DMS 273 treated with DMSO at 0.1 percent for 48 hours (cell line): ENCODE data around the gene TRPT1.

Source experiments
- DNase-seq: peaks from one replicate; lab custom pipeline; 2025; lab: John Stamatoyannopoulos, UW

Gene TRPT1

DNA sequence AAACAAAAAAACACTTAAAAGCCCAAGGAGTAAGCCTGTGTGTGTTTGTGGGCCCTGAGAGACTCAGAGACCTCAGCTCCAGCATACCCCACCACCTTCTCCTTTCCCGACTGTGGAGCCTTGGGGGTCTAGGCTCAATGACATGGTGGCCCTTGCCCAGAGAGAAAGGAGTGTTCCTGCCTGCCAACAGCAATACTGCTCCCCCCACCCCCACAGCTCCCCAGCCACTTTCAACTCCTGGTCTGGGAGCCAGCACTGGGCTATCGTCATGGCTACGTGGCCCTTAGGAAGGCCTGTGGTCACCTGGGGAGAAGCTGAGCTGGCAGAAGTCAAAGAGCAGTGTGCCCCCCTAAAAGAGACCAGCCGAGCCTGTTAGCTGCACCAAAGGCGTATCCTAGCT lies 18.1 kb upstream of the TRPT1 start:
- DNase-seq: no peak

DNA sequence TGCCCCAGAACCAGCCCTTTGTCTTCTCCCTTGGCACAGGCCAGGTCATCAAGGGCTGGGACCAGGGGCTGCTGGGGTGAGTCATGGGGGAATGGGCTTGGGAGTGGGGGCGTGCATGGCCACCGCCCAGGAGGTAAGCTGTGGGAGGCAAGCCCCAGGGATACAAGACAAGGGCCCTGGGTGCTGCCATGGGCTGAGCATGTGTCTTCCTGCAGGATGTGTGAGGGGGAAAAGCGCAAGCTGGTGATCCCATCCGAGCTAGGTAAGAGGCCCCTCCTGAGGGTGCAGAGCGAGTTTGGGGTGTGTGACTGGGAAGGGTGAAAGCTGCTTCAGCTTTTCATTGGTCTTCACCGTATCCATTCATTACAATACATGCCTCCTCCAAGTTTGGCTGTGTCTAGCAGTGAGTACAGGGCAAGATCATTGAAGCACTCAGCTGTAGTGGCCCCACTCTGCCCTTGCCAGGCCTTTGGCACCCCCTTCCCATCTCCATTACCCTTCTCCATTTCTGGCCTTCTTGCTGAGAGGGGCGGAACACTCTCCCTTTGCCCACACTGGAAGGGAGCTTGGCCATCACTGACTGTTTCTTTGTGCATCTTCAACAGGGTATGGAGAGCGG lies 17.4 kb upstream of the TRPT1 start:
- DNase-seq: no peak

DNA sequence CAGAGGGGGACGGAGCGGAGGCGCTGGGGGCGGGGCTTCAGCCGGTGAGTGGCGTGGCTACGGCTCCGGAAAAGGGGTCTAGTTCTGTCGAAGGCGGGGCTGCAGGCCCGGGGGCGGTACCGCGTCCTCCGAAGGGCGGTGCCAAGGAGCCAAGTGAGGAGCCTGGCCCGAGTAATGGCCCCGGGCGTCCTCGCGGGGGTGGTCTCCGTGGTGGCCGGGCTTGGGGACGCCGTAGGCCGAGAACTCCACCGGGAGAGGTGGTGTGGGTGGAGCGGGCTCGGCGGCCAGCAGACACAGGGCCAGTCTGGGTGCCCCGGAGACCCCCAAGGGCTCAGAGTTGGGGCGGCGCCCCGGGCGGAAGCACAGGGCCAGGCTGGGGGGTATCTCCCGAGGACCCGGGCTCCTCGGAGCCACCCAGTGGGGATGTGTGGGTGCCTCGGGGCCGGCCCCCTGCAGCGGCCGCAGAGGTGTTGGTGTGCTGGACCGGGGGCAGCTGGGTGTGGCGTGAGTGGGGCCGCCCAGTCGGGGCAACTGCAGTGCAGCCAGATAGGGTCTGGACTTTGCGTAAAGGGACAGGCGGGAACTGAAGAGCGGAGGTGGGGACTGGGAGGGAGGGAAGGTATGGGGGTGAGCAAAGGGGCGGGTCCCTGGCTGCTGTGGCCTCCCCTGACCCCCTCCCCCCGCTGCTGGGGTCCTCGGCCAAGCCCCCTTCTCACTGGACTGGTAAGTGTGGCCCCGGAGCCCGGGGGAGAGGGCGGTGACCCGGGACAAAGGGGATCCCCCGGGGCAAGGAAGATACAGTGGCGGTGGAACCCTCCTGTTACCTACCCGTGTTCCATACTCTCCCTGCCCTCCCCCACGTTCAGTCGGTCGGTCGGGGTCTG lies 15.7 kb upstream of the TRPT1 start:
- DNase-seq: peak; percentile 80

DNA sequence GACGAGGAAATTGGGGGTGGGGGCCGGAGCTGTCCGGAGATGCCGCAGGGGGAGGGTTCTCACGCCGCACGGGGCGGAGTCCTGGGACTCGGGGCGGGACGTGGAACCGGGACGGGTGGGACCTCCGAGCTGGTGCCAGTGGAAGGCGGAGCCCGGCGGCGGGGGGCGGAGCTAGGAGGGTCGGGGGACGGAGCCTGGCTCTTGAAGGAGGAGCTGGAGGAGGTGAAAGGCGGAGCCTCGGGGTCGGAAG lies 15.2 kb upstream of the TRPT1 start:
- no peak for DNase-seq

DNA sequence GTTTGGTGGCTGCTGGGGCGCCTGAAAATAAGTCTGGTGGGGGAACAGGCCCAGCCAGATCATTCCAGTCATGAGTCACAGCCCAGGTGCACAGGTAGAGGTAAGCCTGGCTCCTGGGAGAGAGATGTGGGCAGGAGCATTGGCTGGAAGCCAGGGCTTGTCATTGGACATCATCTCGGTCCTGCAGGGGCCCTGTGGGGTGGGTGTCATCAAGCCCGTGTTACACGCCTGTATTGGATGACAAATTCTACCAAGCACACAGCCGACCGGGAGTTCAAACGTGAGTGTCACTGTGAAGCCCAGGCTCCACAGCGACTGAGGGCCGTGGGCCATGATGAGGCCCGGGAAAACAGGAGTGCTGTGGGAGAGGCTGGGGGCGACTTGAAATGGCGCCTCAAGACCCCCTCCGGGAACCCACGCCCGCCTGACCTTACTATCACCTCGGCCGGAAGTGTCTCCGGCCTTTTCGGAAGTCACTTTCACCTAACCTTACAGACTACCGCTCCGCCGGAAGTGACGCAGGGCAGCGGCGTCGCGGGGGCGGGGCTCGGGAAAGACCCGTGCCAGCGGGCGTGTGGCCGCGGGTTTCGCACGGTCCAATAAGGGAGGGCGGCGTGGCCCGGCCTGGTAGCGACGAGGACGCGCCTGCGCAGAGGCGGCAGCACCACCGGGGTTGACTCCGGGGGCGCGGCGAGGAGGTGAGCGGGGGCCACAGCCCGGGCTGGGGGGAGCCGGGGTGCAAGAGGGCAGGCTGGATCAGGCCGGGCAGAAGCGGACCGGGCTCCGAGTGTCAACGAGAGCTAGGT lies 14.7 kb upstream of the TRPT1 start, which contains the start of gene FKBP2:
TSS of gene FKBP2 (plus strand) at position 661 of the 806 bp plus-strand sequence. CDS start 1,293 bp downstream, outside the sequence.
- peak; percentile 75 for DNase-seq

DNA sequence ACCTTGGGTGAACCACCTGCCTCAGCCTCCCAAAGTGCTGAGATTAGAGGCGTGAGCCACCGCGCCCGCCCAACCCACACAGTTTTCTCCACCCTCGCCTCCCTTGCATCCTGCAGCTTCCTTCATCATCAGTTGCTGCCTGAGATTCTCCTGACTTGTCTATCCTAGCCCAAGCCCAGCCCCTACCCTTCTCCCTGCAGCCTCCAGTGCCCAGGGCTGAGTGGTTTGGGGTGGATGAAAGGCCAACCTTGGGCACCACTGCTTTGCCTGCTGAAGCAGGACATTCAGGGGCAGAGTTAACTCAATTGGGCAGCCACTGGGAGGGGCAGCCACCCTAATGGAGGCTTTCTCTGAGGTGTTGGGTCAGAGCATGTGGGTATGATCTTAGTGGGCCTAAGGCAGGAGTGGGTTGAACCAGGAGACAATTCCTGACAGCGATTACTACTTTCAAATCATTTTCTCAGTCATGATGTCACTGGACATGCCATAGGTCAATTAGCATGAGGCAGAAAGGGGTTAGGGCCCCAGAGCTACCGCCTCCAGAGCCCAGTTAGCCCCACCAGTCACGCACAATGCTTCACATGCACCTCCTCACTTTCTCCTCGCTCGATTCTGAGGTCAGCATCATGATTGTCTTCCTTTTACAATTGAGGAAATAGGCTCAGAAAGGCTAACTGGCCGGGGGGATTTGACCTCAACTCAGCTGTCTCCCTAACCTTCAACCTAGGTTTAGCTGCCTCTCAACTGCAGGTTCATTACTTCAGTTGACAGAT lies 13.9 kb upstream of the TRPT1 start:
- DNase-seq: no peak

DNA sequence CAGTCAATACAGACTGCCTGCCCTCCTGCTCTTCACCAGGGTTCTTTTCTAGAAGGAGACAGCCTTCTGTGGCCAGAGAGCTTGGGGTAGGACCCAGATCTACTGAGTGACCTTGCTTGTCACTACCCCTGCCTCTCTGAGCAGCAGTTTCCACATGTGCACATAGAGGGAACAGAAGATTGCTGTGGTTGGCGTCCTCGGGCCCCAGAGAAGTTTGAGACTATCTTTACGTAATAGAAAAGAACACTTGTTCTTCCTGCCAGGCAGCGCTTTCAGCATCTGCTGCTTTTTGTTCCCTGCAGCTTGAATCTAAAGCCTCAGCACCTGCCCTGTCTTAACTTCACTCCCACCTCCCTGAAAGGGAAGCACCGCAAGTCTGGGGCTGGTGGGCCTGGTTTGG lies 13.0 kb upstream of the TRPT1 start:
- no peak for DNase-seq

DNA sequence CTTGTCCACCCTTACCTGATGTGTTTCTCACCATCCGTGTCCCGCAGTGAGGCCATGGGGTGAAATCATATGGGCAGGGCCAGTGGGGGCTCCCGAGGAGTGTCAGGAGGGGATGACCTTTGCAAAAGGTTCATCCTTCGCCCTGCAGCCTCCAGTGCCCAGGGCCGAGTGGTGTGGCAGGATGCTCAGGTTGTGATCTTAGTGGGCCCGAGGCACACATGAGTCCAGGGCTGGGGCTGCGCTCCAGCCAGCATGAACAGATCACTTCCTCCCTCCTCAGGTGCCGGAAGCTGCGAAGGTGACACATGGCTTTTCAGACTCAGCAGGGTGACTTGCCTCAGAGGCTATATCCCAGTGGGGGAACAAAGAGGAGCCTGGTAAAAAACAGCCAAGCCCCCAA lies 12.1 kb upstream of the TRPT1 start:
- DNase-seq: no peak

DNA sequence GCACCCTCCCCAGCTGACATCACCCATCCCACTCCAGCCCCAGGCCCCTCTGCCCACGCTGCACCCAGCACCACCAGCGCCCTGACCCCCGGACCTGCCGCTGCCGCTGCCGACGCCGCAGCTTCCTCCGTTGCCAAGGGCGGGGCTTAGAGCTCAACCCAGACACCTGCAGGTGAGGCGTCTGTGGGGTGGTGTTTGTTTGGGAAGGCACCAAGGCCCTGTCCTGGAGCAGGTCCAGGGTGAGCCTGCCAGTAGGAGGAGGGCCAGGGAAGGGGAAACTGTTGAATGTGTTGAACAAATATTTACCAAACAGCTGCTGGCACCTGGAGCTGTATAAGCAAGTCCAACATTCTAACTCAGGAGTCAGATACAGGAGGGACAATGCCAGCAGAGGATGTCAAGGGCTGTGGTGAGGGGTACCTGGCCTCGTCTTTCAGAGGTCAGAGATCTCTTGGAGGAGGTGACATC lies 11.5 kb upstream of the TRPT1 start:
- DNase-seq: no peak

DNA sequence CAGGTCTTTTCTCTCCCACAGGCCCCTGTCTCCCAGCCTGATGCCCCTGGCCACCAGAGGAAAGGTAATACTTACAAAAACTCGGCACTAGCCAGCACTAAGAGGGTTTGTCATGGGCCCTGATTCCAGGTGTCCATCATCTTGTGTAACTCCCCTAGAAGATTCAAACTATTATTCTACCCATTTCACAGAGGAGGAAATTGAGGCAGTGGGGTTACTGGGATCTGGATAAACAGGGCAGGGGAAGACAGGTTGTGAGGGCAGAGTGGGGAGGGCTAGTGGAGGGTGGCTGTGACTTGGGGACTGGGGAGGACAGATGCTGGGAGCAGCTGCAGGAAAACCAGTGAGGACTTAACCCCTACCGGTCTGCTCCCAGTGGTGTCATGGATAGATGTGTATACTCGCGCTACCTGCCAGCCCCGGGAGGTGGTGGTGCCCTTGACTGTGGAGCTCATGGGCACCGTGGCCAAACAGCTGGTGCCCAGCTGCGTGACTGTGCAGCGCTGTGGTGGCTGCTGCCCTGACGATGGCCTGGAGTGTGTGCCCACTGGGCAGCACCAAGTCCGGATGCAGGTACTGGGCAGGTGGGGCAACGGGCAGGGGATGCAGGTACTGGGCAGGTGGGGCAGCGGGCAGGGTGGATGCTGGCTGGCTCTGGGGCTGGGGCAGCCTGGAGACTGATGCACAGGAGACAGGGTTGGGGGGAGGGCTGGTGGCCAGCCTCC lies 9.6 kb upstream of the TRPT1 start:
- DNase-seq: no peak

DNA sequence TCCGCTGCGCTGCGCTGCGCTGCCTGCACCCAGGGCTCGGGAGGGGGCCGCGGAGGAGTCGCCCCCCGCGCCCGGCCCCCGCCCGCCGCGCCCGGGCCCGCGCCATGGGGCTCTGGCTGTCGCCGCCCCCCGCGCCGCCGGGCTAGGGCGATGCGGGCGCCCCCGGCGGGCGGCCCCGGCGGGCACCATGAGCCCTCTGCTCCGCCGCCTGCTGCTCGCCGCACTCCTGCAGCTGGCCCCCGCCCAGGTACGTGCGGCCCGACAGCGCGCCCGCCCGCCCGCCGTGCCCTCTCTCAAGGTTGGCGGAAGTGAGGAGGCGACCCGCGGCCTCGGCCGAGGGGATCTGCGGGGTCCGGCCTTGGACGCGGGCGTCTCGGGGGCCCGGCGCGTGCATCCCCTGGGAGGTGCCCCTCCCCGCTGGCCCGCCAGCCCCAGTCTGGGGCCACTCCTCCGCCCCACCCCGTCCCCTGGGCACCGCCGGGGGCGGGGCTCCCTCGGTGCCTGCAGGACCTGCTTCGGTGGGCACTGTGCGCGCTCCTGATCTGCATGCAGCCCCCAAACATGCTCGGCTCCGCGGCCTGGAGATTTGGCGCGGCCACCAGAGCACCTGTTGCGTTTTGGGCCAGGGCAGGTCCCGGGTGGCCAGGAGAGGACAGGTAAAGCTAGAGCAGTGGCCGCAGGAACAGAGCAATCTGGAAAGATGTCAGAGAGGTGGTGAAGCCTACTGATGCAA lies 8.8 kb upstream of the TRPT1 start:
- DNase-seq: no peak

DNA sequence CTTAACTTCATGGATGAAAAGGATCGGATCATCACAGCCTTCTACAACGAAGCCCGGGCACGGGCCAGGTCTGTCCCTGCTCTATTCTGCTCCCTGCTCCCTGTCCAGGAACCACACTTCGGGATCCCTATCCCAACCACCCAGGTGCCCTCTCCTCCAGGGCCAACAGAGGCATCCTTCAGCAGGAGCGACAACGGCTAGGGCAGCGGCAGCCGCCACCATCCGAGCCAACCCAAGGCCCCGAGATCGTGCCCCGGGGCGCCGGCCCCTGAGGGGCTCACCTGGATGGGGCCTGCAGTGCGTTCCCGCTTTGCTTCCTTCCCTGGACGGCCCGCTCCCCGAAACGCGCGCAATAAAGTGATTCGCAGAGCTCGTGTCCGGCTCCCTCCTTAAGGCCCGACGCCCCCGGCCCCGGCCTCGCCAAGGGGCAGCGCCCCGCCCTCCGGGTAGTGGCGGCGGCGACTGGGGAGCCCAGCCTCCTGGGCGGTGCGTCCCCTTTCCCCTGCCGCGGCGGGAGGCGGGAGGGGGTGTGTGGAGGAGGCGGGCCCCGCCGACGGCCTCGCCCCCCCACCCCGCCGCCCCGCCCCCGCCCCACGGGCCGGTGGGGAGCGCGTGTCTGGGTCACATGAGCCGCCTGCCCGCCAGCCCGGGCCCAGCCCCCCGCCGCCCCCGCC lies 8.1 kb upstream of the TRPT1 start, which contains the start of gene VEGFB:
TSS of gene VEGFB (plus strand) at position 672 of the 674 bp plus-strand sequence. CDS start 250 bp downstream, outside the sequence.
- DNase-seq: no peak

DNA sequence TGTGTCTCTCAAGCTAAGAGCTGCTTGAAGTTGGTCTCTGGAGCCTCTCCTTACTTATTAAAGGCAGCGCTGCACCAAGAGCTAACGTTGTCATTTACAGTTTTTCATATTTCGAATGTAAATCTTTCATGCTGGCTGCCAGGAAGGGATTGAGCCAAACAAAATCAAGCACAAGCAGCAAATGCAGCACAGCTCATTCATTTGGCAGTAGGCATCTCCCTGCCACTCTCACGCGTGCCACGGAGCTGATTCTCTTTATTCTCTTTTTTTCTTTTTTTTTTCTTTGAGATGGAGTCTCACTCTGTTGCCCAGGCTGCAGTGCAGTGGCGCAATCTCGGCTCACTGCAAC lies 7.0 kb upstream of the TRPT1 start:
- DNase-seq: no peak

DNA sequence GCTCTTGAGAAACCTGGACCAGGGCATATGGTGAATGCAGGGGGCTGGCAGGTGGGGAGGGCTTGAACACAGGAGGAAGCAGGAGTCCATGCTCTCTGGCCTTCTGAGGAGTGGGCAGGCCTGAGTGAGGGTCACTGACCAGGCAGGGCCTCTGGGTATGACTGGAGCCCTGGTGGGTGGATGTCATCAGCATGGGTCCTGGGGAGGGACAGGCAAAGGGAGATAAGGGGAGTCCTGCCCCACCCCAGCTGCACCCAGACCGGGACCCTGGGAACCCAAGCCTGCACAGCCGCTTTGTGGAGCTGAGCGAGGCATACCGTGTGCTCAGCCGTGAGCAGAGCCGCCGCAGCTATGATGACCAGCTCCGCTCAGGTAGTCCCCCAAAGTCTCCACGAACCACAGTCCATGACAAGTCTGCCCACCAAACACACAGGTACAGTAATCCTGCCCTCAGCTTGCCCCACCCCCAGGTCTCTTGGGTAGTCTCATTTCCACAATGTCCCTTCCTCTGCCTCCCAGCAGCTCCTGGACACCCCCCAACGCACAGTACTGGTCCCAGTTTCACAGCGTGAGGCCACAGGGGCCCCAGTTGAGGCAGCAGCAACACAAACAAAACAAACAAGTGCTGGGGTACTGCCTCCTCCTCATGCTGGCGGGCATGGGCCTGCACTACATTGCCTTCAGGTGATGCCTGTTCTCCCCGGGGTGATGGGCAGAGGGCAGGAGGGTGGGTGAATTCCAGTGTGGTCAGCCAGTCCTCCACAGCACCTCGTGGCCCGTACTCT lies 6.4 kb upstream of the TRPT1 start:
- DNase-seq: no peak

DNA sequence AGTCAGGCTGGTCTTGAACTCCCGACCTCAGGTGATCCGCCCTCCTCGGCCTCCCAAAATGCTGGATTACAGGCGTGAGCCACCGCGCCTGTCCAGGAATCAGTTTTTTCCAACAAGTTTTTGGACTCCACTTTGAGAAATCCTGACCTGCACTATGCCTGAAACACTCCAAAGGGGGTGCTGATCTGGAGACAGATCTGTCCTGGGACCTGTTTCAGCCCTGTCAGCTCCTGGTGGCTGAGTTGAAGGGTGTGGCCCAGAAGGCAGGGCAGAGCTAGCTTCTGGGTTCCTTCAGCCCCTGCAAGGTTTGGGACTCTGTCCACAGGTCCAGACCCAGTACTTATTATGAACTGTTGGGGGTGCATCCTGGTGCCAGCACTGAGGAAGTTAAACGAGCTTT lies 5.6 kb upstream of the TRPT1 start:
- DNase-seq: no peak

DNA sequence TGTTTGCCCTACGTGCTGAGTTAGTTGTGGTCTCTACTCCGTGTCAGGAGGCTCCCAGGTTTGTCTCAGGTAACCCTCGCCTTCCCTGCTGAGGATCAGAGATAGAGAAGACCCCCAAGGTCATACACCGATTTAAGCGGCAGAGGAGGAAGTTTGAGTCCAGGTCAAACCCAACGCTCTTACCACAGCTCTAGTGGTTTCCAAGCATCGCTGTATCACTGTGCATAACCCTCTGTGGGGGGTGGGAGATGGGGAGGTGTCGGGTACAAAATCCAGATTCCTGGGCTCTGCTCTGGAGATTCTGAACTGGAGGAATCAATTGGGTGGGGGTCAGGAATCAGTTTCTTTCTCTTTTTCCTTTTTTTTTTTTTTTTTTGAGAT lies 5.0 kb upstream of the TRPT1 start:
- no peak for DNase-seq

DNA sequence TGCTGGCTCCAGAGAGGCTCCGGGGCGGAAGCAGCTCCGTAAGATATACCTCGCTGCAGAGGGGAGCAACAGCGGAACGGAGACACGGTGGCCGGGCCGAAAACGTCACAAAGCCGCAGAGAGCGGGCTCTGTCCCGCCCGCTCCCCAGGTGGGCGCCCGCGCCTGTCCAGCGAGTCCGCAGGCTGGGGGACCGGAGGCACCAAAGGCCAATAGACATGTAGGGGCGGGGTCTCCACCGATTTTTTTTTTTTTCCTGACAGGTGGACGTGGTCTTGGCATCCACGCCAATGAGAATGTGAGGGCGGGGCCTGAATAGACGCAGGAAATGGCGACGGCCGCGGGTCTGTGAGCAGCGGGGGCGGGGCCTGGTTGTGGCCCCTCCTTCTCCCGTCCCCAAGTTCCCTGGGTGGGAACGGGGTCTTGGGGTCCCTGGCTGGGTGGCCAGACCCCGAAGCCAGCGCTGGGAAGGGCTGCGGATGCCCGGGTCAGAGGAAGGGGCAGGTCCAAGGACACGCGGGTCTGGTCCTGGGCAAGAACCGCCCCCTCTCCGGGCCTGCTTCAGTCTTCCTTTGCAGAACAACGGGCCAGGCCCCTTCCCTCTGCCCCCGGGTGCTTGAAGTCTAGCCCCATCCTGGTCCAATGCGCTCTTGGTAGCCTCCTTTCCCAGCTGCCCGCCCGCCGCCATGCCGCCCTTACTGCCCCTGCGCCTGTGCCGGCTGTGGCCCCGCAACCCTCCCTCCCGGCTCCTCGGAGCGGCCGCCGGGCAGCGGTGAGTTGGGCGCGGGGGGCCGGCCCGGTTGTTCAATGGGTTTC lies 4.4 kb upstream of the TRPT1 start, which contains the start of gene DNAJC4:
TSS of gene DNAJC4 (plus strand) at position 378 of the 814 bp plus-strand sequence. CDS start at position 685, 307 bp downstream.
- DNase-seq: peak; percentile 45

DNA sequence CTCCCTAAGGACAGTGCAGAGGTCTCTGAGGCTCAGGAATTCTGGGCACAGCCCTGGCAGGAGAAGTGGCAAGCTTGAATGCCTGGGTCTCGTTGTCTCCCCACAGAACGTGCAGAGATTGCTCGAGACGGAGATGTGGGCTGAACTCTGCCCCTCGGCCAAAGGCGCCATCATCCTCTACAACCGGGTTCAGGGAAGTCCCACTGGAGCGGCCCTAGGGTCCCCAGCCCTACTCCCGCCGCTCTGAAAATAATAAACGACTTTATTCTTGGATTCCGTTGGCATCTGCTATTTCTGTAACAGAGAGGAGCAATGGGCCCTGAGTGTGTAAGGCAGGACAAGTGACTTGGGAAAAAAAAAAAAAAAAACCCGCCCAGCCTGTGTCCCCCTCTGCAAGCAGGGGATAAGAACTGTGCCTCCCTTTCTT lies 3.8 kb upstream of the TRPT1 start:
- no peak for DNase-seq
